OCI-M2 (cell line): ENCODE data around the gene SERPINE1.

Experiments used
- DNase-seq: peaks from one replicate; lab custom pipeline; 2025; ENCODE audit not compliant: unreplicated experiment; lab: John Stamatoyannopoulos, UW

The SERPINE1 gene

DNA sequence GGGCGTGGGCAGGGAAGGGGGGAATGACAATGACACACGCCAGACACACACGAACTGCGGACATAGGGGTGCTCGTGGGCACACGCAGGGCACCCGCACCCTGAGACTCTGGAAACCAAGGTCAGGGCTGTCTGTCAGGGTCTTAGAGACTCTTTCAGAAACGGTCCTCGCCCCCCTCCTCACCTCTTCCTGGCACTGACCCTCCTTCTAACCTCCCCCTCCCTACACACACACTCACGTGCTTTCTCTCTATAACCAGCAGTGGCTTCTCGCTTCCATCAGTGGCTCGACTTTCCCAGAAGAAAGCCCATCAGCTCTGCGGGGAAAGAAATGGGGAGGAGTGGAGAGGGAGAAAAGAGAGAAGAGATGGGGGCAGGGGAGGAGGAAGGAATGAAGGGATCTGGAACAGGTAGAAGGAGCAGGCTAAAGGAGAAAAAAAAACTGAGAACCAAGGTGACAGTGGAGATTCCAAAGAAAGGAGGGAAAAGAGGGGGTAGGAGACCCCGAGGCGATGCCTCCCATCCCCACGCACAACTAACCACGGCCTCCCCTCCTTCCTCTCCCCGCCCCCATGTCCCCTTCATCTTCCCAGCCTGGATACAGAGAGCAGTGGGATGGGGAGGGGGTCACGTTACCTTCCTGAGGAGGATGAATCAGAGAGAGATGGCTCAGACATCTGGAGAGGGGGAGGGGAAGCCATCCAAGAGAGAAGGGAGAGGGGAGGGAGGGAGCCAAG lies 40.2 kb downstream of the SERPINE1 start:
- no peak for DNase-seq

DNA sequence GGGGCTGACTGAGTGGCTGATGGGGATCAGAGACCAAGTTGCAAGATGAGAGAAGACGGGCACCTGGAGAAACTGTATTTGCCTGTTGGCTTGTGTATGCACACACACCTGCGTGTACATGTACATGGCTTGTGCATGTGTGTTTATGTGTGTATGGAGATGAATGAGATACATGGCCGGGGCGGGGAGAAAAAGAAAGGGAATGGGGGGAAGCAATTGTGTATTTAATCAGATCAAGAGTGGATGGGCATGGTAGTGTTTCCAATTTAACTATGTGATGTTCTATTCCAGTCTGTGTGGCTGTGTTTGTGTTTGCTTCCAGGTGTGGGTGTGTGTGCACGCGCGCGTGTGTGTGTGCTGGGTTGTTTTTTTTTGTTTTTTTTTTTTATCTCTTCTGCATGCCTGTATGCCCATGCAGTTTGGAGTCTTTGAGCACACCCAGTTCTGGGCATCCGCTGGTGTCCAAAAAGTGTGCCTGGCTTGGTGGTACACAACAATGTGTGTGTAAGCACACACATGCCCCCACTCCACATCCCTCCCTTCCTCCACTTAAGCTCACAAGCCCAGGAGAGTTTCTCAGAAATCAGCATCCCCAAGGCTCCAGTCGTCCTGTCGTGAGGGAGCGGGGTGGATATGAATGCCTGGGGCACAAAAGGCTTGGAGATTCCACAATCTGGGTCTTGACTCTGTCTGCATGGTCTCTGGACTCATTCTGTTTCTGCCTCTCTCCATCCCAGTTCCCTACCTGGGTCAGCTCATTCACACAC lies 40.9 kb downstream of the SERPINE1 start:
- no peak for DNase-seq

DNA sequence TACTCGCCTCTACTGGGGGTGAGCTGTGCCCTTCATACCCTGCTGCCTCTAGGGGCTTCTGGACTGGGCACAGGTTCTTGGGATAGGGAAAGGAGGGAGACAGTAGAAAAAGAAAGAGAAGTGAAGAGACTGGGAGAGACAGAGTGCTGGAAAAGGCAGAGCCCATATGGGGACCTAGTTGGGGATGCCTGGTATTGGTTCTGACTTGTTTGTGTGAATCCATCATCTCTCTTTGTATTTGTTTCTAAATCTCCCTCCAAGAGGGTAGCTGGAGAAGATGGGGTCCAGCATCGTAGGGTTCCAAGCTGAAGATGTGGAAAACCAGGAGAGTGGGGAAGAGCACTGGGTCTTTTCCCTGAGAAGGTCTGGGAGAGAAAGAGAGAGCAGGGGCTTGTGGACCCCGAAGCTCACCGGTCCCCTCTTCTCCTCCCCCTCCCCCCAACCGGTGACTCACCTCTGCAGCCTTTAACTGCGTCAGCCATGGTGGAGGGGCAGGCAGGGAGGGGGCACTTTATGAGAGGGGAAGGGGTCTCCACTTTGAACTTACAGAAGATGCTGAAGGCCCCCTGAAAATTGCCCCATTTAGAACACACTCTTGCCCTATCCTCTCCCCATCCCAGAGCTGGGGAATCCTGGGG lies 41.6 kb downstream of the SERPINE1 start:
- no peak for DNase-seq

DNA sequence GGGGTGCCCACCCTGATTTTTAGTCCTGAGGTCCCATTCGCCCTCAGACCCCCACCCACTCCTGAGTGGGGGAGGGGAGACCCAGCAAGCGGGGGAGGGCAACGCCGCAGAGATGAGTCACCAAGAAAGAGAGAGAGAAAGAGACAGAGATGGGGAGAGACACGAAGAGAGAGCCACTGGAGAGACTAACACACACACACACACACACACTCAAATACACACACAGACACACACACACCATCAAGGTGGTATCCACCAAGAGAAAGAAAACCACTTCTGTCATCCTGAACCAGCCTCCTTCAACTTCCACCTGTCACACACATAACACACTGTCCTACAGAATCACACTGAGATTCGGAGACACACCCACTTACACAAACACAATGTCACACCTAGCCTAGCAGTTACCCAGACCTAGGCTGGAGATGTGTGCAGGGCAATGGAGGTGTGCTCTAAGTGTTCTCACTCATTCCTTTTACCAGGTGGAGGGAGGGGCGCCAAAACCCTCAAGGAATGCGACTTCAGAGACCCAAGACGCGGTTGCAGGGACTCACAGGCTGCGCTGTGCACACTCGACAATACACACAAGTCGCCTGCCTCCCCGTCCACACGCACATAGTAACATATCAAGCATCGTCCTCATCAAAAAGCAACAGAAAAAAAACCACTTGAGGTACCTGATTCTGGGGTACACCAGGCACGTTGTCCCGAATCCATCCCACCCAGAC lies 42.4 kb downstream of the SERPINE1 start:
- no peak for DNase-seq

DNA sequence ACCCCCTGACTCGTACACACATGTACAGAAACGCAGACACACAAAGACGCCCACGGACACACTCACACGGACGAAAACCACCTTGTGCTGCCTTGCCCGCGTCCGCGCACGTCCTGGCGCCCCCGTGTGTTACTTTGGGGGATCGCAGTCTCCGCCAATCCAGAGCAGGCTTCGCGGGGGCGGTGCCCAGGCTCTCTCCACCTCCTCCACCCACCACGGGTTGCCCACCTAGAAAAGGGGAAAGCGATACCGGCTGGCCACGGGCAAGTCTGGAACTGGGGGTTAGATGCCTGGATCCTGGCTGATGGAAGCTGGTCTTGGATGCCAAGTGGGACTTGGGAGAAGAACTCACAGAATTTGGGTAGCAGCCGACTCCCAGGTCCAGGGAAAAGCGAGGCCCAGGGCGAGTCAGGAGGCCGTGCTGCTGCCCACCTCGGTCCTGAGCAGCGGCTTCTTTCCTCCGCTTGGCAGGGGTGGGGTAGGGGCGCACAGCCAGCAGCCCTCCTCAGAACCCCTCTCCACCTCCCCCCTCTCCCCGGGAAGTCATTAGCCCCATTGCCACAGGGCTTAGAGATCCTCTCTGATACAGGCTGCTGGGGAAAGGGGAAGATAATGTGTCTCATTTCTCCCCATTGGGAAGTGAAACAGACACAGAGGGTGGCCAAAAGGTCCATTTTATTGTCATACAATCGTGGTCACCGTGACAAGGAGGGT lies 43.1 kb downstream of the SERPINE1 start:
- no peak for DNase-seq

DNA sequence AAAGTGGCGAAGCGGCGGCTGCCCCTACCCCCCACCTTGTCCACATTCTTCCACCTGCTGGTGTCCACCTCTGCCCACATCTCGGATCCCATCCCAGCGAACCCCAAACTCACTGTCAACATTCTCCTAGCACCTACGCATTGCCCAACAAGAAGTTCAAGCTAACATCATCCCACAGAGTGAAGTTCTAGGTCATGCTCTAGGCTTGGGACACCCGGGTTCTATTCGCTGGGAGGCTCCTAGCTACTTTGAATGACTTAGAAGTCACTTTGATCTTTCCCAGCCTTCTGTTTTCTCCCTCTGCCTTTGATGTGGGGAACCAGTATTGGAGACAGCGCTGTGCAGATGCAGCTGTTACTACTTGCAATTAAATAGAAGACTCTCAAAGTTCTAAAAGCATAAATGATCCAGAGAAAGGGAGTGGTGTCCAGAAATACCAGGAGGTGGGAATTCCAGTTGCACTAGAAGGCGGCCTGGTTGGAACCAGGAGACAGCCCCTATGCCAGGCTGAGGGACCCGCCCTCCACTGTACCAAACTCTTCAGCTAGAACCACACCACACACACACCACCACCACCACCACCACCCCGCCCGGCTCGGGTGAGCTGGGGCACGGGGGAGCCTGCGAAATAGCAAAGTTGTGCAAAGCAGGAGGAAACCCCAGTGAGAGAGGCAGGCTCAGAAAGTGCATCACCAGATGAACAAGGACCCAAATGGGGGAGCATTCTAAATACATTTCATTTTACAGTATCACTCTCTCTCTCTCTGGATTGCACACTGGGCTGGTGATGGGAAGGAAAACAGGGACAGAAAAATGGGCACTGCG lies 43.9 kb downstream of the SERPINE1 start:
- no peak for DNase-seq

DNA sequence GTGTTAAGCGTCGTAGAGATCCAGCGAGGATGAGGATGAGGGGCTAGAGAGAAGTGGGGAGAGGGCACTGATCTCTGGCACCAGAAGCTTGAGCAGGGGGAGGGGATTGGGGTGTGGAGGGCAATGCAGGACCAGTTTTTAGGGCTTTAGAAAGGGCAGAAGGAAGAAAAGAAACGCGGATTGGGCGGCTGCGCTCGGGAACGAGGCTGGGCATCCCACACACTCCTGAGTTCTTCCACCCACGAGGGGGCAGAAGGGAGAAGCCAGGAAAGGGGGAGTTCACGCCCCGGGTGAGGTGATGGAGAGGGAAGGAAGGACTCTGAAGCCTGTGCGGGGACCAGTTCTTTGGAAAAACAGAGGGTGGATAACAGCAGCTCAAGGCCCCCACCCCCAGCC lies 44.5 kb downstream of the SERPINE1 start:
- no peak for DNase-seq

DNA sequence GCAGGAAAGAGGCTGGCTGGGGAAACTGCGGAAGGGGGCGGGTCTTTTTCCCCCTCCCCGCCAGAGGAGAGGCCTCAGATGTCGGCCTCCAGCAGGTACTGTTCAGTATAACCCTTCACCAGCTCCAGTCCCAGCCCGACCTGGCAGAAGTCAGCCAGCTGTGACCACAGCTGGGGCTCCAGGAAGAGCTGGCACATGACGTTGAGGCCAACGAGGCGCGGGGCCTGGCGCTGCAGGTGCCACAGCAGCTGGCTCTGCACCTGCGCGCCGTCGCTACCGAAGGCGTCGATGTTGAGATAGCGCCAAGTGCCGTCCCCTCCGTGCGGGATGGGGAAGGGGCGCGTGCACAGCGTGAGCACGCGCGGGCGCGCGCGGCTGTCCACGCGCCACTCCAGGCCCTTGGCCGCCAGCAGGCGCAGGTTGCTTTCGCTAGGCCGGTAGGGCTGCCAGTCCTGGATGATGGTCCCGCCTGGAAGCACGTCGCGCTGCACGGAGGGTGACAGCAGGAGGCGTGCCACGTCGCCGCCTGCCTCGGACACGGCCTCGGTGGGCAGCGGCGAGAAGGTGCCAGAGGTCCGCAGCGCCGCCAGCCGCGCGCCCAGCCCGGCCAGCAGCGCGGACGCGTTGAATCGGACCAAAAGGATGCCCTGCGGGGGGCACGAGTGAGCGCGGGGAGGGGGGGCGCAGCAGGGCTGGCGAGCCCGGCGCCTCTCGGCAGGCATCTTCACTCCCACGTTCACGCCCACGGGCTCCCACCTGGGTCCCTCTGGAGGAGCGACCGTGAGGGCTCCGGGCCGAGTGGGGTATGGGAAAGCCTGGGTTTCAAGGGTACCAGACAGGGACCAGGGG lies 45.3 kb downstream of the SERPINE1 start:
- DNase-seq: no peak

DNA sequence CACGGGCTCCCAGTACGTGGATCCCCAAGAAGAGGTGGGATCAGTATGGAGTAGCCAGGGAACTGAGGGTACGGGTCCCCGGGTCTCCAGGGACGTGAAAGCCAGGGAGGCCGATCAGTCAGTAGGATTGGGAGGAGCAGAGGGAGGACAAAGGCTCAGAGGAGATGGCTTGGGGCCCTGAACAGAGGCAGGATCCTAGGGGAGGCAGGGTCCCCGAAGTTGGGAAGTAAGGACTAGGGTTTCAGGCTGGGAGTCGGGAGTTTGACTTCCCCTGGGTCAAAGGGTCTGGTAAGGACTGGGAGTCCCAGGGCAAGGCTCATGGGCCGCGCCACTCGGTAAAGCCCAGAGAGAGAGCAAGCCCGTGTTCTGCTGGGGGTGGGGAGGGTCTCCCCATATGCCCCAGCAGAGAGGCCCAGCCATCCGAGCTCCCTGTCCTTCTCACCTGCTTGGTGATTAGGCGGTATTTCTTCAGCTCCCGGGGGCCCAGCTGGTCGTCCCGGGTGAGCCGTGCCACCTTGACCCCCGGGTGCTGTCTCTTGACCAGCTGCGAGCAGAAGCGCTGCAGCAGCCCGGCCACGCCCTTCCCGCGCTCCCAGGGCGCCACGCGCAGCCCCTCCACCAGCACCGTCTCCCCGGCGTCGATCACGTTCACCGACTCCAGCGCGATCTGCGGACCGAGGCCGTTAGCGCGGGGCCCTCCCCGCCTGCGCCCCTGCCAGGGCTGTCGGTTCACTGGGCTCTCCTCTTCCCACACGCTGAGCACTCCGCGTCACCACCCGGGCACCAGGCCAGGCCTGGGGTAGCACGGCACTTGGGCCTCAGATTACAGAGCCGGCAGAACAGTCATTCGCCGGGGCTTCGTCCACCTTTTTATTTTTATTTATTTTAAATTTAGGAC lies 46.2 kb downstream of the SERPINE1 start:
- no peak for DNase-seq

DNA sequence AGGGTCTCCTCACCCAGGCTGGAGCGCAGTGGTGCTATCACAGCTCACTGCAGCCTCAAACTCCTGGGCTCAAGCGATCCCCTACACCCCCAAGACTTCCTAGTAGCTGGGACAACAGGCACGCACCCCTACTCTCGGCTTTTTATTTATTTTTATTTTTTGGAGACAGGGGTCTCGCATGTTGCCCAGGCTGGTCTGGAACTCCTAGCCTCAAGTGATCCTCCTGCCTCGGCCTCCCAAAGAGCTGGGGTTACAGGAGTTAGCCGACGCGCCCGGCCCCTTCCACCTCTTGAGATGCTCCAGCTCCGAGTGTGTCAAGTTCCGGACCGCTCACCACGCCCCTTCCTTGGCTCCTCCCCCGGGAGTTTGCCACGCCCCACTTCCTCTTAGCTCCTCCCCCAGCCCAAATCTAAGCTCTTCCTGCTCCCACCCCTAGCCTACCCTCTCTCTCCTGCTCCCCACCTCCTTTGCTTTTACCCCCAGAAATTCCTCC lies 46.9 kb downstream of the SERPINE1 start:
- DNase-seq: no peak

DNA sequence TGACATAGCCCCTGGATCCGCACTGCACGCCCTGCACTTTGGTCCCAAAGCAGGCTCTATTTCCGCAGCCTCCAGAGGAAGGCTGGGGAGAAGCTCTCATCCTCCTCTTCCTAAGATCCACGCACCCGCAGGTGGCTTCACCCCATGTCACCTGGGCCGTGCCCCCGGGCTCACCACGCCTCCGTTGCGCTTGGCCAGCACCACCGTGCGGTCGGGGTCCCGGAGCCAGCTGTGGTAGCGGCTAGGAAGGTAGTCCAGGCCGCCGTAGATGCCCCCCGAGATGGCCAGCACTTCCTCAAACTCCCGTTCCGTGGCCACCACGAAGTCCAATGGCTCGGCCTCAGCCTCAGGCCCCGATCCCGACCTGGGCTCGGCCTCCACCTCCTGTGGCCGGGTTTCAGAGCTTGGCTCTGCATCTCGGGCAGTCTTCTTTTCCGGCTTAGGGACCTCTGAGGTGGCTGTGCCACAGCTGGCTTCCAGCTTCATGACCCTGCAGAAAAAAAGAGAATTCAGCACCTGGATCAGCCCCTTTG lies 47.5 kb downstream of the SERPINE1 start:
- no peak for DNase-seq

DNA sequence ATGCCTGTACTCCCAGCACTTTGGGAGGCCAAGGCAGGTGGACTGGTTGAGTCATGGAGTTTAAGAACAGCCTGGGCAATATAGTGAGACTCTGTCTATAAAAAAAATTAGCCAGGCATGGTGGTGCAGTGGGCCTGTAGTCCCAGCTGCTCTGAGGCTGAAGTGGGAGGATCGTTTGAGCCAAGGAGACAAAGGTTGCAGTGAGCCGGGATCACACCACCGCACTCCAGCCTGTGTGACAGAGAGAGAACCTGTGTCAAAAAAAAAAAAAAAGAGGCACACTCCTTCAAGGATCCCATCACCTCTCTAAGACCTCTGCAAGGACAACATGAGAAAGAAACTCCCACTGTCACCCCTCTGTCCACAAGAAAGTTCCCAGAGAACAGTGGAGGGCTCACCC lies 48.8 kb downstream of the SERPINE1 start:
- DNase-seq: no peak

DNA sequence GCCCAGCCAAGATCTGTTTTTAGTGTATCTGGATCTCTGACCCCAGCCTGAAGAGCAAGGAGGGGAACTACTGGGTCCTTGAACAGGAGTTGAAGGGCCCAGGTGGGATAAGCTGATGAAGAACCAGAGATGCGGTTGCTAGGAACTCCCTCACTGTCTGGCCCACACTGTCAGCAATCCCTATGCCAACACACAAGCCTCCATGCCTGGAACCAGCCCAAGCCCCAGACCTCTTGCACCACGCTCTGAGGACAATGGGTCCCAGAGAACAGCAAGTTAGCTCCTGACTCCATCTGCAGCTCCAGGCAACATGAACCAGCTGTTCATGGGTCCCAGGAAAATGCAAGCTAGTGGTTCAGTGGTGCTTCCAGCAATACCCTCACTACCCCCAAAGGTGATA lies 50.7 kb downstream of the SERPINE1 start:
- no peak for DNase-seq

DNA sequence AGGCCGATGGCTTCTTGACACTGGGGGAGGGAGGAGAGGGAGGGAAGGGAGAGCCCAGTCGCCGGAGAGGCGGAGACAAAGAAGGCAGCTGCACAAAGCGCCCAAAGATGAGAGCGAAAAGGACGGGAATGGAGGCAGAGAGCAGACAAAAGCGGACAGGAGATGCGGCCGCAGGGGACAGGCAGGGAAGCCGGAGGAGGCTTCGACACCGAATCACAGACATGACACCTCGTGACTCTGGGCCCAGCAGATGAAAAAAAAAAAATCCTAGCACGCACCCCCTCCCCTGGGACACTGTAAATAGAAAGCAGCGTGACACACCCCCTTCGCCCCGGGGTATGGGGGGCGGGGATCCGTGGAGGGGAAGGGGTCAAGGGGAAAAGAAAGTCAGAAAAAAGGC lies 52.2 kb downstream of the SERPINE1 start:
- DNase-seq: no peak

DNA sequence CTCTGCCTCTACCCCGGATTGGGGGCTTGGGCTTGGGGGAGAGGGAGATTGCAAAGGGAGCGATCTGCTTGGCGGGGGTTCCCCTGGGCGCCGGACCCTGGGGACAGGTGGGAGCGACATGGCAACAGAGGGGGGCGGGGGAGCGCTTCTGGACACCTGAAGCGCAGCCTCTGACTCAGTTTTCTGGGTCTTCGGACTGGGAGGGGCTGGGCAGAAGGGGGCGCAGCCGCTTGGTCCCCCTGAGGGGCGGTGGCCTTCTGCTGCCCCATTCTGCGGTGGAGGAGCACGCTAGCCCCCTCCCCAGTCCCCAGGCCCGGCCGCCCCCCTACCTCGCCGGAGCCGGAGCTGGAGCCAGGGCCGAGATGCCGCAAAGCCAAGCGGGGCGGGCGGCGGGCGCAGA lies 52.8 kb downstream of the SERPINE1 start:
- no peak for DNase-seq

DNA sequence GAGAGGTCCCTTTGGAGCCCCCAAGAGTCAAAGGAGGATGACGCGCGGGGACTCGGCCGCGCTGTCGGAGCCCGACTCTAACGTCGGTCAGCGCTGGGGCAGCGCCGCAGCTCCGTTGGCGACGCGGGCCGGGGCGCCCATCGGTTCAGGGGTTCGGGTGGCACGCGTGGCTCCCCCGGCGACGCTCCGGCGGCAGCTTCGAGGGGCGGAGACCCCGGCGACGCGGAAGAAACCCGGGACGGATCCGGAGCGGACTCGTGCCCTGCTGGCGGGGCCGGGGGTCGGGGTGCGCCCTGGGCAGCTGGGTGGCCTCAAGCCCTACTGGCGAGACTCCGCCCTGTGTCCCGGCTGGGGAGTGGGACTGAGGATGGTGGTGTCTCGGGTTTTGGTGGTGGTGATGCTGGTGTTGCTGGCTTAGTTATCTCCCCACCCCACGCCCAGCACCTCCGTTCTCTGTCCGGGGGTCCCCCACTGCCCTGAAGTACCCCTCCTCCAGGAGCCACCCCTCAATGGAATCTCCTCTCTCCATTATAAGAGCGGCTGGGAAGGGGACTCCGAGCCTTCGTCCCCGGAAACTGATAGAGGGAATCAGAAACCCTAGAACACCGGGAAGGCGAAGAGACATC lies 53.3 kb downstream of the SERPINE1 start, which contains the start of gene NAT16:
Gene NAT16, minus strand, starts transcription at position 164 of the 626 bp plus-strand sequence. CDS start 5,486 bp downstream, outside the sequence.
- DNase-seq: no peak

DNA sequence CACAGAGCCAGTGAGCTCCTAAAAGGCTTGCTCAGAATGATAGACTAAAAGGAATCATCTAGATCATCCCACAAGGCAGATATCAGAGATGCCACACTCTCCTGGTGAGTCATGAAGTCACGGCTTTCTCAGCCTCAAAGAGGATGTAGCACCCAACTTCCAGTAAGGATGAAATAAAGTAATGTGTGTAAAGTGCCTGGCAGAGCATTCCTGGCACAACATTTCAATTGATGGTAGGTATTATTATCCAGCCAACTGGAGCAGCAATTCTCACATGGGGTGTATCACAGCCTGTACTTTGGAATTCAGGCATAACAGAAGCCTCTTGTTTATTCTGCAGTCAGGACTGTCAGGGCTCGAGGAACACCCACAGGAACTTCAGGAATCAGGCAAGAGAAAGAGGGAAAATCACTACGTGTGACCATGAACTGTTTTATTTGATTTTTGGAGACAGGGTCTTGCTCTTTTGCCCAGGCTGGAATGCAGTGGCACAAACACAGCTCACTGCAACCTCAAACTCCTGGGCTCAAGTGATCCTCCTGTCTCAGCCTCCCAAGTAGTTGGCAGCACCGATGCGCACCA lies 58.4 kb downstream of the SERPINE1 start:
- DNase-seq: no peak
